ENCODE measurements around the gene GPC1.

DNA sequence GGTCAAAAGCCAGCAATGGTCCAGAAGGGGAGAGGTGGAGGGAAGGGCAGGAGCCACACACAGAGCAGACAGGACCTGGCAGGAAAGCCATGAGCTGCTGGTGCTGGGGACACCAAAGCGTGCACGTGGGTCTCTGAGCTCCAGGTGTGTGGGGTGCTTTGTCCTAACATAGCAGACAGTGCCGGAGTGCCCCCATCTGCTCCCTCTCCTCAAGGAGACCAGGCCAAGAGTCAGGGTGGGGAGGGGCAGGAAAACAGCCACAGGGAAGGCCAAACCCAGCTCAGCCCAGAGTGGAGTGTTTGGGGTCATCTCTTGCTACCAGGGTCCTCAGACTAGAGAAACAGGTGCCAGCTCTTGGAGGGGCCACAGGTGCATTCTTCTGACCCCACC is 4.2 kb upstream of the GPC1 start:
- no peak for TF ChIP-seq POLR2A (IDR thresholded peaks at IDR 0.05)
- TF ChIP-seq, protein P1, sequence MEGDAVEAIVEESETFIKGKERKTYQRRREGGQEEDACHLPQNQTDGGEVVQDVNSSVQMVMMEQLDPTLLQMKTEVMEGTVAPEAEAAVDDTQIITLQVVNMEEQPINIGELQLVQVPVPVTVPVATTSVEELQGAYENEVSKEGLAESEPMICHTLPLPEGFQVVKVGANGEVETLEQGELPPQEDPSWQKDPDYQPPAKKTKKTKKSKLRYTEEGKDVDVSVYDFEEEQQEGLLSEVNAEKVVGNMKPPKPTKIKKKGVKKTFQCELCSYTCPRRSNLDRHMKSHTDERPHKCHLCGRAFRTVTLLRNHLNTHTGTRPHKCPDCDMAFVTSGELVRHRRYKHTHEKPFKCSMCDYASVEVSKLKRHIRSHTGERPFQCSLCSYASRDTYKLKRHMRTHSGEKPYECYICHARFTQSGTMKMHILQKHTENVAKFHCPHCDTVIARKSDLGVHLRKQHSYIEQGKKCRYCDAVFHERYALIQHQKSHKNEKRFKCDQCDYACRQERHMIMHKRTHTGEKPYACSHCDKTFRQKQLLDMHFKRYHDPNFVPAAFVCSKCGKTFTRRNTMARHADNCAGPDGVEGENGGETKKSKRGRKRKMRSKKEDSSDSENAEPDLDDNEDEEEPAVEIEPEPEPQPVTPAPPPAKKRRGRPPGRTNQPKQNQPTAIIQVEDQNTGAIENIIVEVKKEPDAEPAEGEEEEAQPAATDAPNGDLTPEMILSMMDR (IDR thresholded peaks at IDR 0.05): no peak

All from right lobe of liver (tissue), 4 donors.